ENCODE measurements around the gene IFNK. TPM values are rescaled to one million over a fixed set of nuclear protein-coding genes. Genes with fewer than 3 reads are reported as not detected.
"Not testable (repeated sequence)": the region's sequence is repeated elsewhere in the genome, so short reads cannot be mapped to it uniquely, and the experiment has no call there.

IFNK gene, protein sequence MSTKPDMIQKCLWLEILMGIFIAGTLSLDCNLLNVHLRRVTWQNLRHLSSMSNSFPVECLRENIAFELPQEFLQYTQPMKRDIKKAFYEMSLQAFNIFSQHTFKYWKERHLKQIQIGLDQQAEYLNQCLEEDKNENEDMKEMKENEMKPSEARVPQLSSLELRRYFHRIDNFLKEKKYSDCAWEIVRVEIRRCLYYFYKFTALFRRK
- not detected for total RNA-seq

DNA sequence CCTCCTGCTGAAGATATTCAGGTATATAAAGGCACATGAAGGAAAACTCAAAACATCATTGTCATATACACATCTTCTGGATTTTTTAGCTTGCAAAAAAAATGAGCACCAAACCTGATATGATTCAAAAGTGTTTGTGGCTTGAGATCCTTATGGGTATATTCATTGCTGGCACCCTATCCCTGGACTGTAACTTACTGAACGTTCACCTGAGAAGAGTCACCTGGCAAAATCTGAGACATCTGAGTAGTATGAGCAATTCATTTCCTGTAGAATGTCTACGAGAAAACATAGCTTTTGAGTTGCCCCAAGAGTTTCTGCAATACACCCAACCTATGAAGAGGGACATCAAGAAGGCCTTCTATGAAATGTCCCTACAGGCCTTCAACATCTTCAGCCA is at the start of gene IFNK:
Gene IFNK (plus strand): TSS at position 55 of the 400 bp plus-strand sequence. CDS start 47 bp downstream, at position 102.
- FAIRE-seq (no peak), DNase-seq (ENCODE audit: low spot score in 2 of 2) (no peak)

DNA sequence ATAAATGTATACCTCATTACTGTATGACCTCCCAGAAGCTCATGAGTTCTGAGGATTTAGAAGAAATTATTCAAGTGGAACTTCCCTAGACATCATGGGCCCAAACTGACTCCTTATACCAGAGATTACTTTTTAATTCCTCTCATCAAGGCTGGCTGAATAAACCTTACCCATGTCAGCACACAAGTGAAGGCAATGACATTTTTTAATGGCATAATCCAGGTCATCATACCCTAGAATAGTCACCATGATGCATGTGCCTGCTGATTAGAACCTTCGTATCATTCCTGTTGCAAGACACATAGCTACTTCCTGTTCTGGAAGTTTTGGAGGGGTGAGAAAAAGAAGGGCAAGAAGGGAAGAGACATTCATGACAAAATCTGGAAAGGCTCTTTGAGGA is 49.8 kb upstream of the IFNK start:
- DNase-seq (ENCODE audit: low spot score in 2 of 2) = no peak
- FAIRE-seq = no peak

DNA sequence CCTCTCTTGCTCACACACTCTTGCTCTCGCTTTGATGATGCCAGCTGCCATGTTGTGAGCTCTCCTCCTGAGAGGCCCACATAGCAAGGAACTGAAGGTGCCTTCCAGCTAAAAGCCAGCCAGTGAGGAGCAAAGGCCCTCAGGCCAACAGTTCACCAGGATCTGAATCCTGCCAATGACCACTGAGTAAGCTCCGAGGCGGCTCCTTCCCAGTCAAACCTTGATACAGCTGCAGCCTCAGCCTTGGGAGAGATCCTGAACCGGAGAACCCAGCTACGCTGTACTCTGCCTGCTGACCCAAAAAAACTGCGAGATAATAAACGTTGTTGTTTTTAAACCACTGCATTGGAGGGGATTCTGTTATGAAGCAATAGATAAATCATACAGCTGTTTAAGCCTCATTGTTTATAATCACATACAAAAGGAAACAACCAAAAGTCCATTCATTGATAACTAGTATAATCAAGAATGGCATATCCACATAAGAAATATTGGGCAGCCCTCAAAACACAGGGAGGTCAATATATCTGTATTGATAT is 49.0 kb upstream of the IFNK start:
- DNase-seq (ENCODE audit: low spot score in 2 of 2) (no peak), FAIRE-seq (no peak)

DNA sequence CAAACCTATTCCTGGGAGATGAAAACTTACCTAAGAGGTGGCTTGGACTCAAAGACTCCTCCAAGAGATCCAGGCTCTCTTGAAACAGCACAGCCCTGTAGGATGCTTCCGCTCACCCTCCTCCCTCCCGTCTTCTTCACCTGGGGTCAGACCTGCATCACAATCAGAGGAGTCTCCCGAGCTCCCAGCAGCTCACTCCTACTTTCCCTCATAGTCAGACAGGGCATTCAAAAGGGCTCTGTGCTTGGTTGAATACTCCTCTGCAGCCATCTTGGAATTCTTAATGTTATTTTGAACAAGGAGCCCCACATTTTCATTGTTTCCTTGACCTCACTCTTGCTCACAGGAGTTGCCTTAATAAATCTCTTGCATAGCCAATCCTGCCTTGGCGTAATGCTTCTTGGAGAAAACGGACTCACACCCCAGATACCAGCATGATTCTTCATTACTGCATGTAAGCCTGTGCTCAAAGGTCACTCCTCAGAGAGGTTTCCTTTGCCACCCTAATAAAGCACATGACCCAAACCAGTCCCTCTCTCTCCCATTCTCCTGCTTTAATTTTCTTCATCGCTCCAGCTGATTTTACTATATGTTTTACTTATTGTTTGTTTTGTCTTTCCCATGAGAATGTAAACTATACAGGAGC is 47.1 kb upstream of the IFNK start:
- FAIRE-seq (no peak), DNase-seq (ENCODE audit: low spot score in 2 of 2) (no peak)

DNA sequence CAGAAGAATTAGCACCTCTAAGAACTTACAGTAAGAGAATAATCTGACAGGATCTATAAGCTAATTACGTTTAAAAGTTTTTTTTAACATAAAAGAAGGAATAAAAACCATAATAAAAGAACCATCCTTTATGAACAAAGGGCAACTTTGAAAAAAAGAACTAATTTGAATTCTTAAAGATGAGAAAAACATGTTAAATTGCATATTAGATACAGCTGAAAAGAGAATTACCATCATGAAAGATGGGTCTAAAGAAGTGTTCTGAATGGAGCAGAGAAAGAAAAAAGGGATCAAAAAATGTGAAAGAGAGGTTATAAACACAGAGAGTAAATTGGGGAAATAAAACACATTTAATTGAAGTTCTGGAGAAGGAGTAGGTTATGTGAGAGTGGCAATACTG is 45.8 kb upstream of the IFNK start:
- no peak for FAIRE-seq
- DNase-seq (ENCODE audit: low spot score in 2 of 2) = no peak

DNA sequence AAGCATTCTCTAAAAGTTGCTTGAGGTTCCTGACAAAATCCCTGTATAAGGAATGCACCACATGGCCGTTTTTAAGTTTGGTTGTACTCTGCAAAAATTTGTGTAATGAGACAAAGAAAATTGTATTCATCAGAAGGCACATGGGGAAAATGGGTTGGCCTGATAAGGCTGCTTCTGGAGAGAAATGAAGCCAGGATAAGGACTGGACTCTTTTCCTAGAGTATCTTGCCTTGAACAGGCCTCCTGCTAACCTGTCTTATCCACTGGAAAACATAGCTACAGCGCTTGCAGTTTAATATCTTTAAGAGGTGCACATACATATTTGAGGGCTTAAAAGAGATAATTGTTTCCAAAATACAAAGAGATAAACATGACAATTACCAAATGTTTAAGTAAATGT is 41.4 kb upstream of the IFNK start:
- no peak for DNase-seq (ENCODE audit: low spot score in 2 of 2)
- no peak for FAIRE-seq

DNA sequence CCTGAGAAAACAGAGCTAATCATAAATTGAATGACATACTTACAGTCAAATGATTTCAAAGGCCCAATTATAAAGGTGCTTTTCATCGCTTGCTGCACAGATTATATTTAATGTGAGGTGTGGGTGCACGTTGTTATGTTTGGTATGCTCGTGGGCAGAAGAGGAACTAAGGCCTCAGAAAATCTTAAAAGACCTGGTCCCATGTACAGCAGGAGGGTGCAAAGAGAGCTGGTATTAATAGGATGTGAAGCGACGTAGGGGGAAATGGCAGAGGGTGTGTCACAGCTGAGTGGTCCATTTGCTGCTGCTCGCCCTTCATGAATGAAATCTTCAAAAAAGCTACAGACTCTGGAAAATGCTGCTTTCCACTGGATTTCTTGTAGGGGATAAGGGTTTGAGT is 40.5 kb upstream of the IFNK start:
- no peak for FAIRE-seq

DNA sequence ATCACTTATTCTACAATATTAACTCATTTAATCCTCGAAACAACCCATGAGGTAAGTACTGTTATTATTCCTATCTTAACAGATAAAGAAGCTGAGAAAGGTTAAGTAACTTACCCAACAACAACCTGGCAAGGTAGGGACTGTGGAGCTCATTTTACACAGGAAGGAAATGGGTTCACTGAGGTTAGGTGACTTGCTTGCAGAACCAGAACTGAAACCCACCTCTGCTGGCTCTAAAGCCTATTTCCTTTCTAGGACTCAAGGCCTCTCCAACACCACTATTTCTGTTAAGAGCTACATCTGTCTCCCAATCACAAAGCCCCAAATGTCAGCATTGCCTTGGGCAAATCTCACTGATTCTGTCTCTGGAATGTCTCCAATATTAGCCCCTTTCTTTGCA is 38.9 kb upstream of the IFNK start:
- FAIRE-seq (no peak), DNase-seq (ENCODE audit: low spot score in 2 of 2) (no peak)

More for the DNA sequence above, 40.5 kb upstream of the IFNK start:
- no peak for DNase-seq (ENCODE audit: low spot score in 2 of 2)

DNA sequence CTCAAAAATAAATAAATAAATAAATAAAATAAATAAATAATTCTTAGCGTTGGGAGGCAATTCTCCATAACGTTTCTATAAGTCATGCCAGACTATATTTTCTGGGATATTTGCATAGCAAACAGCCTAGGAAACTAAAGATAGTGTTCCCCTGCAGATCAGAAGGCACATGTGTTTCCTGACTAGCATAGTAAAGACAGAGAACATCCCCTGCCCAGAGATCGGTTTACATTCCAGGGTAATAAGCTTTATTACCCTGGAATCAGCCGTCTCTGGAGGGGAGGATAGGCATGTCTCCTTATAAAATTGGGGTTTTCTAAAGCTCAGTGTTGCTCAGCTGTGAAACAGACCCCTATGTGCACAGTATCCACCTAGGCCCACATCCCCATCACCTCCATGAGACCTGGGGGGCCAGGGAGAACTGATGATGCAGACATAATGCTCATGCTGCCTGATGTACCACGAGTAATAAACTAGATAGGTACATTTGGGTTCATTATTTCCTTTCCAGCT is 36.9 kb upstream of the IFNK start:
- FAIRE-seq (no peak), DNase-seq (ENCODE audit: low spot score in 2 of 2) (no peak)

DNA sequence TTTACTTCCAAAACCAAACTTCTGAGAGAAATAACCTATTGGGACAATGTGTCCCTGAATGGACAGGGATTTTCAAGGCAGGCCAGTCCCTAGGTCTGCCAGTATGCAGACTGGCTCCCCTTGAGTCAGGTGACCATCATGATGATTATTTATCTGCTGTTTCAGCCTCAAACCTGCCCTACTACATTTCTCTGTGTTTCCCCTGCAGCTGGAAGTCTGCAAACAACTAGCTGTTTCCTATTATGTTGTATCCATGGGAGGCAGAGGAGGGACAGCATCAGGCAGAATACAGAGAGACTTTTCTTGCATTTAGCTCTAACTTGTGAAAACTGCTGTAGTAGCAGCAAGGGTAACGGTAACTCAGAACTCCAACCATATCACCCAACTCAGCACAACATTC is 36.2 kb upstream of the IFNK start:
- no peak for DNase-seq (ENCODE audit: low spot score in 2 of 2)
- FAIRE-seq = no peak

DNA sequence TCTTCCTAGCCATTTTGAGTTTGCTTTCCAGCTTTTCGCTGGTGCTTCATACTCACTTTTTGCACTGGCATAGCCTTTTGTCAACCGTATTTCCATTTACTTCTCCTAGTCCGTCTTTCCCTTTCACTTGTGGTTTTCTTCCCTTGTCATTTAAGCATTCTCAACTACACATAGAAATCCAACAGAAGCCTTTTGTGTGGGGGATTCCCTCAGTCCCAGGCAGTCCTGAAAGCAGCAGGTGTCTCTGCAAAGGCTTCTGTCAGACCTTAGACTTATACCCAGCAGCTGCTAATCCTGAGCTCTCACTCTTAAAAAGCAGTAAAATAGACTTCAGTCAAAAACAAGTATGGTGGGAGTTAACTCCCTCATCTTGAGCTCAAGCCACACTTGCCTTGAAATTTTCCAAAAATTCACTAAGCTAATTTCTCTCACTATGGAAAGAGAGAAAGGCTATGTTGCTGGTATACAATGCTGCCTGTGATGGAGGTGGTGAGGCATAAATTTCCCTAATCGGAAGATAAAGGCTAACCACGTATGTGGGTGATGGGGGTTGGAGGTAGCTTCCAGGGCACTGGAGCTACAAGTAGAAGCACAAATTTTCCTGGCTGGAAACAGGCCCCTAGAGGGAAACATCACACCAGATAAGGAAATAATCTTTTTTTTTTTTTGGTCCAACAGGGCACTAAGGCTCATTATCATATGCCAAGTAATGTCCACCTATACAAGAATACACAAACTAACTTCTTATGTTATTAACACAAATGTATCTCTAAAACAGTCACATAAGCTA is 34.8 kb upstream of the IFNK start:
- DNase-seq (ENCODE audit: low spot score in 2 of 2) (no peak), FAIRE-seq (no peak)

DNA sequence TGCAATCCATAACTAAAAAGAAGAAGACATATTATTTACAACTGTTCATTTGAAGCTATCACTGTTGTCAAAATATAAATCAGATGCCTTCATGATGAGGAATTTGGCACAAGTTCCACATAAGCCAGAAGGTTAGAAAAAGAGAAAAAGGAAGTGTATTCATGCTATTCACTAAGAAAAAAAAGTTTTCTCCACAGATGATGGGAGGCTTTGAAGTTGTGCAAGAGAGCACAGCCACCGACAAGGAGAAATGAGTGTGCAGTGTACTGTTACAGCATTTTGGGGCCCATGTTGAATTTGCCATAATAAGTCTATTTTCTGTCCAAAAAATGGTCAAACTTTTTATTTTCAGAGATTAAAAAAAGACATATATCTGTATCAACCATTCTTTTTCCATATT is 32.9 kb upstream of the IFNK start:
- DNase-seq (ENCODE audit: low spot score in 2 of 2) = no peak
- FAIRE-seq = no peak

DNA sequence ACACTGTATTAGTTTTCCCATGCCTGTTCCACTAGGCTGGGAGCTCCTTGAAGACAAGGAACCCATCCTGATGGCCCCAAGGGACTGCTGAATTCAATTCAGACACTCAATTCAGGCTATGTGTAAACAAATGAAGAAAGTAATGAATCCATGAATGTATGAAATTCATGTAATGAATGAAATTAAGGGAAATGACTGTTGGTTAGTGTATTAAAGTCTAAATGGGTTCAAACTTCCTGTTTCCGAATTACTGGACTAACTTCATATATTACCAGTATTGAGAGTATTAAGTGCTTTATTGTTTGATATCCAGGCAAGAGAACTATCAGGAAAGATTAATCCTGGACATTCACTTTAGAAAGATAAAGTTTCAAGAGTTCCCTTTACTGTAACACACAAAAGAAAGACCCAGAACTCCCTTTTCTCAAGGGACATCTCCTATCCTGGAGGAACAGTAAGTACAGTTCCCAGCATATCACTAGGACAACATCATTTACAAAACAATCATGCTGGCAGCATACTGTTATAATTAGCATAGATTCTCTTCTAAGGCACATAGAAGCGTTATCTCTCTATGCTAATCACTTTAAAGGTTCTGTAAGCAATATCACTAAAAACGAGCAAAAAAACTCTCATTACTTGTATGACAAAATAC is 28.5 kb upstream of the IFNK start:
- FAIRE-seq = no peak
- no peak for DNase-seq (ENCODE audit: low spot score in 2 of 2)

DNA sequence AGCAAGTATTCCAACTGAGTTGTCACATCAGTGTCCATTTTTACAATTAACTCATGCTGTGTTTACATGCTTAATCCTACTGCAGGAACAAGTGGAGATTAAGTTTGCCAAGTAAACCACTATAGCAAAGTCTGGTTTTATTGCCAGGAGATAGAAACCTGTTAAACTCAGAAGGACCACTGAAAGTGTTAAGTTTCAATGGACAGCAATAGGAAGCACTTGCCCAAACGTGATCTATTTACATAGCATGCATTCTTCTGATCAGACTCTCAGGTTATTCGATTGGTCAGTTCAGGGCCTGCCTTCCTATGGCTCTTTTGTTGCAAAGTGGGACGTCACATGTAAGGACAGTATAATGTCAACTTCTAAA is 28.0 kb upstream of the IFNK start:
- FAIRE-seq = no peak

DNA sequence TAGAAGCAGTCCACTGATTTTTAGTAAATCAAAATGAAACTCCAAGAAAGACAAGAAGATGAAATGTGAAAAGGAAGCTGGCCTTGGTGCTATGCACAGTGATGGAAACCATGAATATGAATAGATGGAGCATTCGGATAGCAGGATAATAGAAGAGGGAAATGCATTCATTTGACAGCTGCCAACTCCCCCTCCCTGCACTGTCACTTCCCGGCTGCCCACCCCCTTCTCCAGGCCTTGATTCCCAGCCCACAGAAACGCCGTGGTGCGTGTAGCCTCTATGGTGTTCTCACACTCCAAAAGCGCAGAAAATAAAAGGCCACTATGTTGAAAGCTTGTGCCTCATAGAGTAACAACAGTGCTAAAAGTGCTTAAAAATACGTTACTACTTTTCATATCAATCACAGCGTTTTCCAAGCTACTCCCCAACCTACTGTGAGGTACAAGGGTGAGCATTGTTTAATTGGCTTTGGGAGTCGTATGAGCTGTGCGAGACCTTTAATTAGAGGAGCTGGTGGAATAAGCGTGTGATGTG is 26.1 kb upstream of the IFNK start:
- FAIRE-seq = no peak
- DNase-seq (ENCODE audit: low spot score in 2 of 2) = no peak

More for the DNA sequence above, 28.0 kb upstream of the IFNK start:
- DNase-seq (ENCODE audit: low spot score in 2 of 2) = no peak

DNA sequence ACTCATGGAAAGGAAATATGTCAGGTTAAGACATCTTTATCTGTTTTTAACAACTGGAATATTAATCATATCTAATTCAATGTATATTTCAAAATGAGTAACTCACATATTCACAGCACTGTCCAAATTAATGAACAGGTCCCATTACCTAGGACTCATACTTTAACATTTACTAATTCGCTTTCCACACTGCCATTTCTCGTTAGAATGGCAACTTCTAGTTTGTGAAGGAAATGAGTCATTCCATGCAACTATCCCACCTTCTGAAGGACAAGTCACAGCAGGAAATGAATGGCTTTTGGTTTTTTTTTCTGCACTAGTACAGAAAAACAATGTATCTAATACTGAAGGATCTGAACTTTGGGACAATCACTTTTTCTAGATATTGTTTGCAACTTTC is 24.6 kb upstream of the IFNK start:
- DNase-seq (ENCODE audit: low spot score in 2 of 2) (no peak), FAIRE-seq (no peak)

DNA sequence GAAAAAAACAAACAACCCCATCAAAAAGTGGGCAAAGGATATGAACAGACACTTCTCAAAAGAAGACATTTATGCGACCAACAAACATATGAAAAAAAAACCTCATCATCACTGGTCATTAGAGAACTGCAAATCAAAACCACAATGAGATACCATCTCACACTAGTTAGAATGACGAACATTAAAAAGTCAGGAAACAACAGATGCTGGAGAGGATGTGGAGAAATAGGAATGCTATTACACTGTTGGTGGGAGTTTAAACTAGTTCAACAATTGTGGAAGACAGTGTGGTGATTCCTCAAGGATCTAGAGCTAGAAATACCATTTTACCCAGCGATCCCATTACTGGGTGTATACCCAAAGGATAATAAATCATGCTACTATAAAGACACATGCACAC is 23.2 kb upstream of the IFNK start:
- FAIRE-seq; DNase-seq (ENCODE audit: low spot score in 2 of 2): not testable (repeated sequence)

DNA sequence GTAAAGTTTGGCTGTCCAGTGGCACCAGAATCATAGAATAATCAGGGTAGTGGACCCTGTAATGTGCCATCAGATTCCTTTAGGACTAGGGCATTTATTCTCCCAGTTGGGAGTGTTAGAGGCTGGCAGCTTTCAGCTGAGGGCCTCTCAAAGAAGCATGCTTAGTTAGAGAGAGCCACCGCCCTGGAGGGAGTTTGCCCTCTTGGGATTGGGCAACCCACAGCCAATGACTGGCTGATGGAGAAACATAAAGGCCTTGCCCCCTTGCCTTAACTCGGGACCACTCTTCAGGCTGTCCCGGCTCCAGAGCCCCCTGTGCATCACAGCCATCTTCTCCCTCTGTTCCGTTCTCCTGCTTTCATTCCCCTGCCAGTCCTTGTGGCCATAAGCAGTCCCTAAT is 20.5 kb upstream of the IFNK start:
- no peak for FAIRE-seq
- DNase-seq (ENCODE audit: low spot score in 2 of 2) = no peak

DNA sequence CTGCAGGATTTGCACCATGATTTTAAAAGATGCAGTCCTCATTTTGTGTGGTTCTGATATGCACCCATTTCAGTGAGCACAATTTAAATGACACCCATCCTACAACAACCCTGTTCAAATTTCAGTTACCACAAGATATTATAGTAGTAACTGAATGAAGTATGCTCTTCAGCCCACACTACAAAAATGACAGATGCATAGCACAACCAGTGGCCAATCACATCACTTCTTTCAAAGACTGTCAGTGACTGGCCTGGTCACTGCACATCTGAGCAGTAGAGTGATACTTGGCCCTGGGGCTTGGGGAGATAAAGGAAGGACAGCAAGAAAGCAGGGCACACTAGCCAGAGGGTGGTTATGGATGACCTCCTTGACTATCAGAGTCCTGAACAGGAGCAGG is 19.8 kb upstream of the IFNK start:
- DNase-seq (ENCODE audit: low spot score in 2 of 2) = no peak

DNA sequence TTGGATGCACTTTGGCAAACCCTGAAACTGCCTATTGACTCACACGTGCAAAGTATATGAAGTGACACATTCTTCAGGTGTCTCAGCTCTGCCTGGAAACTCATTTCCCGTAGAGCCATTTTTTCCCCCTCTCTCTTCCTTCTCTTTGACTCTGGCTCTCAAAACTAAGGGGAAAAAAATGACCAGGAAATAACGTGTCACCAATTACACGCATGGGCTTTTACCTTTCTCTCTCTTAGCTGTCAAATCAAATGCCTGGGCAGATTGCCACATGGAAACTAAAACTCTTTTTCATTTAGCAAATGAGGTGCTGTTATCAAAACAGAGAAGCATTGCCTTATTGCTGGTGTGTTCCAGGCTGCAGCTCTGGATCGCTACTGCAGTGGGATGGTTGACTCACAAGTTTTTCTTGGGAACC is 18.3 kb upstream of the IFNK start:
- DNase-seq (ENCODE audit: low spot score in 2 of 2) = no peak
- FAIRE-seq = no peak

More for the DNA sequence above, 19.8 kb upstream of the IFNK start:
- FAIRE-seq = no peak
